GOT3 (cell line): Measurements from ENCODE around the gene SLC38A2.

ENCODE experiments used
- DNase-seq: peaks from one replicate; lab custom pipeline; 2025; ENCODE audit warnings: mixed read lengths; lab: John Stamatoyannopoulos, UW

SLC38A2 gene

DNA sequence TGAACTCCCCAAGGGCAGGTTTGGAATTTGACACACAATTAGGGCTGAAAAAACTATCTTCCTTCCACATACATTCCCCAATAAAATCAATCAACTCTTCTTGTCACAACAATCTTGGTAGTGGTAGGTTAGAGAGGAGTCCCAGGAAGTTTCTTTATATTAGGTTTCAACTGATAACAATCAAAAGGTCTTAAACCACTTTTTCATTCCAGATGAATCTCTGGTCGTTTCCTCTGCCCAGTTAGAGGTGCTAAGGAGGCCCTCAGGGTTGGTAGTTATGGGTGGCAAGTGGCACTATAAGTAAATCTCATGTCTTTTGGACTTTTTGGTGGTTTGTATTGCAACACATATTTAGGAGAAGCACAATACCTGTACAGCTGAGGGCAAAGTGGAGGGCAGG is 1.7 kb upstream of the SLC38A2 start:
- no peak for DNase-seq

DNA sequence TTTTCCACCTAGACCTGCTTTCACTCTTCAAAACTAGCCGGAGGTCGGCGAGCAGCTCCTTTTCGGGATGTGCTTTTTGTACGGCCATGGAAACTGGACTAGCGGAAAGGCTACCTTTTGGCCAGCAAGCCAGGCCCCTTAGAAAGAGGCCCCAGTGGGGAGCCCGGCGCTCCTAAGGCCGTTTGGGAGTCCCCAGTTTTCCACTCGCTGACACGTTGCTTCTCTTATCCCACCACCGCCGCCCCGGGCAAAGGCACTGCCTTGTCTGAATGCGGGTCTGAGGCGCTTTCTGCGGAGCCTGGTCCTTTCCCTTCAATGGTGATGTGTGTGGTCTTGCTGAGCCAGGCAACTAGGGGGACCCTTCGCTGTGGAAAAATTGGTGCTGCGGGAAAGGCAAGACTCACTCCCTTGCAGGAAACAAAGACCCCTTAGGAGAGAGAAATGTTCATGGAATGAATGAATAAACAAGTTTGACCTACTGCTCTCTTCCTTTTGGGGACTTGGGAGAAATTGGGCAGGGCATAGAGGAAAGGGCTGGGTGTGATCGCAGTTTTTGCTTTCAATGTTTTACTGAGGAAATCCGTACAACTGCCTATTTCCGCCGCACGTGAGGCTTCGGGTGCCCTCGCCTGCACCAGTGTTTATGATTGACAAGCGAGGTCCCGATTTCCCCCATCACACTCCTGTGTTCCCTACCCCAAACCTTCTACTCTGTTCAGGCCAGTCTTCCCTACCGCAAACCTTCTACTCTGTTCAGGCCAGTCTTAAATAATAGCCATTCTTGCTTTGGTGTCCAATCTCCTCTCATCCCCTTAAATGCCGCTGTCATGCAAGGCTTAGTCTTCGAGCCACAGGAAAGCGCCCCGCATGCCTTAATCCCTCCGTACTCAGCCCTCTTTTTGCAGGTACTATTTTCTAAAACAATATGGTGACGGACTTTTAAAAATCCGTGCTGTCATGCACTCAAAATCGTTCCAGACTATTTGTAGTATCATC is 1.0 kb upstream of the SLC38A2 start:
- no peak for DNase-seq

DNA sequence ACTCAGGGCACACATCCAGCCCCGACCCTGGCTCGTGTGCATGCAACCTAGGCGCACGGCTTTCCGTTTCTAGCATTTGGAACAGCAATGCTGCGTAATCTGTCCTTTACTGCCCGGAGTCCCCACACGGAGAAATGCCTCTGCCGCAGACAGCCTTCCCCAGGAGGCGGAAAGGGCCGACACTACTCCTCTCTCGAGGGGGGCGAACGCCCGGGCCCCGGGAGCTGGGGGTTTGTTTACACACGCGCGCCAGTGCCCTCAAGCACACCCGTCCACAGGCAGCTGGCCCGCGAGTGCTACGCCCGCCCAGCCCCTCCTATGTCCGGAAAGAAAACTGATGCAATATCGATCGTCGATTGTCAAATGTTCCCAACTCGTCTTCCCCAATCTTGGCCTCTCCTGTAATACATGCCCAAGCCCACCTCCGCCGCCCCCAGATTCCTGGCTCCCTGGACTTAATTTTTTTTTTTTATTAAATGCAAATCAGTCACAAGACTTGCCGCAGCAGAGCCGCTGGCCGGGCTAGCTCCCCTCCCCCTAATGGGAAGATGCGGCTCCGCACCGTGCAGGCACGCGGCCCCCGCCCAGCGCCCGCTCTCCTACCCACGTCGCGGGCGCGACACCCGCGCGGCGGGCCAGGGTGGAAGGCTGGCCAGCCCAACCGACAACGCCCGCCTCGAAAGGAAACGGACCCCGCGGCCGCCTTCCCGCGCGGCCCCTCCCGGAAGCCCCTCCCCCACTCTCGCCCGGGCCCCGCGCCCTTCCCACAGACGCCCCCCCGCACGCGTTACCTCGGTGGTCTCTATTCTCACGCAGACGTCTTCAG is 642 bp downstream of the SLC38A2 start:
- DNase-seq: no peak

DNA sequence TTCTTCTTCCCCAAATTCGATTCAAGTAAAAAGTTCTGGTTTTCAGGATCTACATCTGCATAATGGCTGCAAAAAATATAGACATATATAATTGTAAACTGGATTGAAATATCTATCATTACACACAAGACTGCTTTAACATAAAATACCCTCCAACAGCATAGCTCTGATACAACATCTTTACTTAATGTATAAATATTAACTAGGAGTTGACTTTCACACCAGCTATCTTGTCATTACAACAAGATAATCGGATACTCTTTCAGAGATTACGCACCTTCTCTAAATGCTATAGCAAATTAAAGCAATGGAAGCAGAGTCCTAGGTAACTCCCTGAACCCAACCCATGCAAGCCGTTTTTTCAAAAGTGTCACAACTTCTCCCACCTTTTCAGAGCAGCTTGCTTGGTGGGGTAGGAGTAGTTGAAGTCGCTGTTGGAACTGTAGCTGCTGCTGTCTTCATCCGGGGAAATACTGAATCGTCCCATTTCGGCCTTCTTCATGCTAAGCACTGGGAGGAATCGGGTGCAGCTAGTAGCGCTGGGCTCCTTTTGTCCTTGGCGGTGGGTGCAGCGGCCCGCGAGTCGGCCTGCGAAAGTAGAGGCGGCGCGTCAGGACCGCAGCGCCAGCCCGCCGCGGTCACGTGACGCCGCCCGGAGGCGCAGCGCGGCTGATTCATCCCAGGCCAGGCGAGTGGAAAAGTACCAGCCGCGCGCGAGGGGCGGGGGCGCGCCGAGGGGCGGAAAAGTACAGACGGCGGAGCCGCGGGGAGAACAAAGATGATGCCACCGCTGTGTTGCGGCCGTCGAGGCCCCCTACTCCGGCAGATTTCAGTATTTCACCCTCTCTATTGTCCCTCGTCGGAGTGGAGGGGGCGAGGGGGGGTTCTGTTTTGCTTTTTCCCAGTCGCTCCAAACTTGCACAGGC is 1.5 kb downstream of the SLC38A2 start:
- peak; percentile 83 for DNase-seq

DNA sequence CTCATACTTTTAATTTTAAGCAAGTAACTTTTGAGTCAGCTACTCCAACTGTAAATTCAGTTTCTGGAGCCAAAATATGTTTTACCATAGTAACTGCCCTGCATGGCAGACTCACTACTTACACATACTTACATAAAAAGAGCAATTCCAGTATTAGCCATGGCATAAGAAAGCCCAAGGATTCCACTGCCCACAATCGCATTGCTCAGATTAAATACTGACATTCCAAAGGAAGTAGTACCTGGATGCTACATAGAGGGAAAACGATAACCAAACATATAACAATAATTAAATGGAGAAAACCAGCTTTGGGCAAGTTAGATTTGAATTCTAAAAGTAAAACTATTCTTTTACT is 2.2 kb downstream of the SLC38A2 start:
- DNase-seq: no peak

DNA sequence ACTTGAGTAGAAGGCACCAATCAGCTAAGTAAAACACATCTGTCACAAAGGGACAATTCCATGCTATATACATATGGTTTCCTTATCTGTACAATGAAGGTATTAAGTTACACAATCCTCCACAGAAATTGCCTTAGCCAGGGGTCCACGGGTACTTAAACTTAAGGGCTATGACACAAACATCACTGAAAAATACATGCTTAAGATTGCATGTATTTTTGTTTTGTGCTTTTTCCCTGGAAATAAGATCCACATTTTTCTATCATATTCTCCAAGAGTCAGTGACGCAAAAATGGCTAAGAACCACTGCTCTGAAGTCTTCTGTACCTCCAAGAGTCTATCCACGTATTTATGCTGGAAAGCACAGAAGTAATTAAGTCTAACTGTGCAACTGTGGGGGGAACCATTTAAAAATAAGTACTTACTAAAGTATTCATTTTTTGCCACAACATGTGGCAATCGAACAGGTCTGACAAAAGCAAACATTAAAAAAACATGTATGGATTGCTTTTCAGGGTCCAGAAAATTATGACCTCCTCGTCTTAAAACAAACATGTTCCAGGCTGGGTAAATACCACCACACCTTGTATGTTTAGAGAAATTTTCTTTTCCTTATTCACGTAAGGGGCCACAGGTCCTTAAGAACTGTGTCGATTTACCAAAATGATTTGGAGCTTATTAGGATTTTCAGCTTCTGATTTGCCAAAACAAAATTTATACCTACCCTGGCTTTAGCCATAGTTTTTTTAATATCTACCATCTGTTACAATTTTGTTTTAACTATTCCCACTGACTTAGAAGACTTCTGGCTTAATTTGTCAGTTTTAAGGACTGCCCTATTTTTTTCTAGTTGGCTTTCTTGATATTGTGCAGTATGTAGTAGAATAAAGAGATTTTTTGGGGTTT is 2.8 kb downstream of the SLC38A2 start:
- DNase-seq: no peak

DNA sequence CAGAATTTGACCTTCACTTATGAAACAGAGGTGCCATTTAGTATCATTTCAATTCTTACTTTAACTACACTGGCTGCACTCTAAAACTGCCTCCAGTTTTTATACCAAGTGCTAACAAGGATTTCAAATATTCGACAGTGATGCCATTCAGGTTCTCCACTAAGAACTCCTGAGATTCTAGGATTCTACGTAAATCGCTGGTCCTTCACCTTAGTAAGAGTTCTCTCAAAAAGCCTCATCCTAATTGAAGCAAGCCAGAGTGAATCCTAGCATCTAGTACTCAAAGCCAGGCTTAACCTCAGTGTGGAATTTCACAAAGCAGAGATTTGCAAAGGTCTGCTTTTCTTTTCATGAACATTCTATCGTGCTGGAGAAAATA is 3.5 kb downstream of the SLC38A2 start:
- no peak for DNase-seq

DNA sequence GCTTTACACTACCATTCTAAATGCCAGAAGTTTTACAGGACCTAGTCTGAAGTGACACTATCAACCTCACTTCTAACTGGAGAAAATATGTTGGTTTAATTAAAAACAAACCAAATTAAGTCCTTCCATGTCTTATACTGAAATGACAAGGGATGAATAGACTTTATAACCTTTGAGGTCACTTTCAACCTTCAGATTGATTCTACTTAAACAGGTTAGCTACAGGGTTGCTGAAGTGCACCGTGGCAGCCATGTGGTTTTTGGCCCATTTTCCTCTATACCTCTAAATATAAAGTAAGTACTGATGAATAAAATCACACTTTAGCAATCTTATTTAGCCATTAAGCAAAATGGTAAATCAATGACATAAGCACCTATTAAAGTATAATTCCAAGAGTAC is 3.9 kb downstream of the SLC38A2 start:
- DNase-seq: no peak

DNA sequence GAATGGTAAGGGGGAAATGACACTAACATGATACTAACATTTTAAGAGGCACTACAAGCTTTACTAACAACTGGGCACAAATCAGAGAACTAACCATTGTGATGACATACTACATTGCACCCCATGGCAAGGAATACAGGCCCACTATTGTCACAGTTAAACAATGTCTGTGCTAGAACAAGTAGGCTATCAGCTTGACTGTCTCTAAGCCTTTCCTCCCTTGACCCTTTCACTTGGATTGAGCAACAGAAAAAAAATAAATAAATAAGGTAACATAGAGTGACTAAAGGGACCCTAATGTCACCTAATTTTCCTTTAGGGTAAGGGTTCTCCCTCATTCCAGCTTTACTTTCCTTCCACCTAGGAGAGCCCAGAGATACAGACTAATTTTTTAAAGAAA is 4.4 kb downstream of the SLC38A2 start:
- DNase-seq: no peak

DNA sequence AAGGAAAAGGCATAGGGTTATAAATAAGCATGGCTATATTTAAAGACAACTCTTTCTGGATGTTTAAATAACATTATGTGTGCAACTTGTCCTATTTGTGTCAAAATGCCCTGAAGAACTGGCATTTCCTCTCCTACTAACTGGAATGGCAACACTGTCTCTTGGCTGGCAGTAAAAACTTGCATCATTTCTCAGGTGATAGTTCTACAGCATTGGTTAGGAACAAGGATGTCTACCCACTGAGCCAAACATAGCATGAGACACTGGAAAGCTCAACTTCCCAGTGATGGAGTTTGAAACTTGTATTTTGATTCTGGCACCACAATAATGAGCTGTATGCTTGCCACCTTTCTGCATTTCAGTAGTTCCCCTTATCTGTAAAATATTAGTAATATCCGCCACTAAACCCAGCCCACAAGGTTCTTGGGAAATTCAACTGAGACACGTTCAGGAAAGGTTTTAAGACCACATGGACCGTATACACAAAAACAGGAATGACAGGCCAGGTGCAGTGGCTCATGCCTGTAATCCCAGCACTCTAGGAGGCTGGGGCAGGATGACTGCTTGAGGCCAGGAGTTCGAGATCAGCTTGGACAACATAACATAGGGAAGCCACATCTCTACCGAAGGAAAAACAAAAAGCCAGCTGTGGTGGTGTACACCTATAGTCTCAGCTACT is 5.1 kb downstream of the SLC38A2 start:
- no peak for DNase-seq

DNA sequence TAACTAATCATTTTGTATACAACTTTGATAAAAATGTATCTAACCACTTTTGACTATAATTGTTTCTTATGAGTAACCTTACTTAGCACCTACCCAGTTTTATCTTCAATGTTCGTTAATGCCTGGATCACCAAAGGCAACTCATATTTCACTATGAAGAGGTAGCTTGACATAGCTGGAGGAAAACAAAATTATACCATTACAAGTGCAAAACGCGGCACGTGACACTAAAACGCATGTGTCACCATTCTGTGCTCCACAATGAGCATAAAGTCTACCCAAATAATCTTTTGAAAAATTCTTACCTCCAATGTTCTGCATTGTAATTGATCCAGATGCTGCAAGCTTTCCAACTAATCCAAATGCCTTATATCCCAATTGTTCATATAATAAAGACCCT is 5.8 kb downstream of the SLC38A2 start:
- DNase-seq: no peak

DNA sequence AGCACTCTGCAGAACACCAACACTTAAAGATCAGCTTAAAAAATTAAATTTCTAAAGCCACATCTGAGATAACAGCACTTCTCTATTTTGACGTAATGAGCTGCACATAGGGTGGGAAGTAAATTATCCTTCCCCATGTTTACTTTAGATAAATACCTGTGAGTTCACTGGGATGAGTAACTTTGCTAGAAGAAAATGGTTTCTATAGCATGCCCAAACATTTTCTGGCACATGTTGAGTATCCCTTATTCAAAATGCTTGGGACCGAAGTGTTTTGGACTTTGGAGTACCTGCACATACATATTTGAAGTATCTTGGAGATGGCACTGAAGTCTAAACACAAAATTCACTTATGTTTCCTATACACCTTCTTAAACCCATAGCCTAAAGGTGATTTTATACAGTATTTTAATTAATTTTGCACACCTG is 6.6 kb downstream of the SLC38A2 start:
- DNase-seq: no peak

DNA sequence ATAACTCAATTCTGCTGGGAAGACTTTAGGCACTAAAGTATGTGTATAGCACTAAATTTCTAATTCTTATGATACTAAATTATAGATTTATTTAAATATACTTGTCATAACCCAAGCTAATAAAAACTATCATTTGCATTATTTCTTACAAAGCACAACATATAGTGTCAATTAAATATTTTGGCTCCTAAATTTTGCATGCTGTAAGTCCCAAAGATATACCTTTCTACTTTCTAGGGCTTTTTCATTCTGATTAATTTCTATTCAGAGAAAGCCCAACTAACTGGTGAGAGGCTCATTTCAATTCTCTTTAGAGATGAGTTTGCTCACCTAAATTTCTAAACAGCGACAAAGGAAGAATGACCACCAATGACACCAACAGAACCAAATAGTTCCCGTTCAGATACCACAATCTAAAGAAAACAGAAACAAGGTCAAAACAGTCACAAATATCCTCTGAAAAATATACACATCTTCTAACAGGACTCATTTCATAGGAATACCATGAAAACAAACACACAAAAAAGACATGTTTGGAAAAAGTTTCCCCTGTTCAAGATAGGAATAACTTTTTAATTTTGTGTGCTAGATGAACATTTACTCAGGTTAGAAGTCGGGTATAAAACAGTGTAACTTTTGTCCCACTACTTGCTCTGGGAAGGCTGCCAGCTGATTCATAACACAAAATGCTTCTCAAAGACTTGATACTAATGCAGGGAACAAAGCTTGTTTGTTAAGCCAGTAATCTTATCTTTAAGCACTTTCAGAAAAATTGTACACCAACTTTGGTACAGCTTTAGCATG is 7.6 kb downstream of the SLC38A2 start:
- DNase-seq: no peak

DNA sequence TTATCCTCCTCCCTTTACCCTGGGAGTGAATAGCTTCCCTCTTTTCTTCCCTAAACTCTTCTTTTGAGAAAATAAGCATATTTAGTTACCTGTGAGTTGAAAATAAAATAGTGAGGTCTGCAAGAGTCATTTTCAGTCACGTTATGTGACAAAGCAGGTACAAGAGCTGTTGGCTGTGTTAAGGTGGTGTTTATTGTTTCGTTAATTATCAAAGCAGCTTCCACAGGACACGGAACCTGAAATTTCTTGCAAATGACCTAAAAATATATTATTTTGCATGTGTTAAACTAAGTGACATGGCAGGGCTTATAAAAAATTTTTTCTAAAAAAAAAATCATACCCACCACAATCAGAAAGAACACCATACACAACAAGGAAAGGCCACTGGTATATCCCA is 8.3 kb downstream of the SLC38A2 start:
- DNase-seq: no peak

DNA sequence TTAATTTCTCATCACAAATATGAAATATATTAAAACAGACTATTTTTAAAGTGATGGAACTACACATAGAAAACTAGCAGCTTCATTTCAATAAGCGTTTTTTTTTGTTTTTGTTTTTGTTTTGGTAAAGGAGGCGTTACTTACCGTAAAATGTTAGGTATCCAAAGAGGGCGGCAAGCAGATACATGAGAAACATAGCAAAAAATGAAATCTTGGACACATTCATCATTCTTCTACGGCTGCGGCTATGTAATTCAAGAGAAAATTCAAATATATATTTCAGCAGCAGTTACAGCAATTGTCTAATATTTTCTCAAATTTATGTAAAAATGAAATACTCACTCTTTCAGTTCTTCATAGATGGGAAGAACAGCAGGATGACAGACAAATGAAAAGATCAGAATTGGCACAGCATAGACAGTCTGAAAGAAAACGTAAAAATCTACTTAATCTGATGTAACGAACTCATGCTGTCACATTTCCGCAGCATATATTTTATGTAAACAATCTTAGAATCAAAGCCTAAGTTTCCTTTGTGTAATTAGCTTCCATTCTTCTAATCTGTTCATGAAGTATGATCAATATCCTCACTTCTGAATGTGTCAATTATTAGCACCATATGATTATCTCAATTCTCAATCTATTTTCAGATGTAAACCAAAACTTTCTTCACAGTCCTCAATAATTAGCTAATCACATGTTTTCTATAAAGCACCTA is 8.8 kb downstream of the SLC38A2 start:
- DNase-seq: no peak

DNA sequence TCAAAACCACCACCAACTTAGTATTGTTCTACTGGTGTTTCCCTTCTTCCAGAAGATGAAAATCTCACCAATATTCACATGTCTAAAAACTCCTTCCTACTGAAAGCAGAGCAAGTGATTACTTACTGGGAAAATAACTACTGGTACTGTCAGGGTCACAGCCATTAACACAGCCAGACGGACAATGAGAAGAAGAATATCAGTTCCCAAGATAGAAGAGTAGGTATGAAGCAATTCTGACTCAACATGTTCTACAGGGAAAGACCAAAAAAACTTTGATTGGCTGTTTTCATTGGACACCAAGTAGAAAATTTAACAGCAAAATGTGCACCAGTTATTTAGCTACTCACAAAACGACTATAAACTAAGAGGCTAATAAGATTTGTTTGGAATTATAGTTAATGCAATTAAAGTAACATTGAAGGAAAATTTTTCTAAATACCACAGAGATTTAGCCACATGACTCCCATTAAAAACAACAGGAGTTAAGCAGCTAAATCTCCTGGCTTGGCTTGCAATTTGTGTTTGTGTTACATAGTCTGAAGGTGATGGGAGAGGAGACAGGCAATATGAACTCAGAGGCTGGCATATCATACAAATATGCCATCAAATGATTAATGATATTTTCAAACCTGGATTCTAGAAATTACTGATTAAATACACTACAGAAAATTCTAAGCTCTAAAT is 9.5 kb downstream of the SLC38A2 start:
- DNase-seq: no peak

DNA sequence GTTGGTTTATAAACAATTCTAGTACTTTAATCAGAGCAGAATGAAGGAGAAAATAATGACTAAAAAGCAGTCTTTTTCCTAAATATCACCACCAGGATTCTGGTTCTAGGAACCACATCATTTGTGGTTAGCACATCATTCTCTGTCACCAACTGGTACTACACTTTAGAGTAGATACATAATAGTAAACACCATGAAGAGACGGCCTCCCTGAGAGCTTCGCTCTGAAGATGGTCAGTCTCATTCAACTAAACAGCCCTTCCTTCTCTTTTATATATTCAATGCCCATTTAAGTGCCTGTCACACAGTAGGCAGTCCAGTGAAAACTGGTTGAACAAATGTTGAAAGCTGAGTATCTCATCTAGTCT is 10.9 kb downstream of the SLC38A2 start:
- no peak for DNase-seq

DNA sequence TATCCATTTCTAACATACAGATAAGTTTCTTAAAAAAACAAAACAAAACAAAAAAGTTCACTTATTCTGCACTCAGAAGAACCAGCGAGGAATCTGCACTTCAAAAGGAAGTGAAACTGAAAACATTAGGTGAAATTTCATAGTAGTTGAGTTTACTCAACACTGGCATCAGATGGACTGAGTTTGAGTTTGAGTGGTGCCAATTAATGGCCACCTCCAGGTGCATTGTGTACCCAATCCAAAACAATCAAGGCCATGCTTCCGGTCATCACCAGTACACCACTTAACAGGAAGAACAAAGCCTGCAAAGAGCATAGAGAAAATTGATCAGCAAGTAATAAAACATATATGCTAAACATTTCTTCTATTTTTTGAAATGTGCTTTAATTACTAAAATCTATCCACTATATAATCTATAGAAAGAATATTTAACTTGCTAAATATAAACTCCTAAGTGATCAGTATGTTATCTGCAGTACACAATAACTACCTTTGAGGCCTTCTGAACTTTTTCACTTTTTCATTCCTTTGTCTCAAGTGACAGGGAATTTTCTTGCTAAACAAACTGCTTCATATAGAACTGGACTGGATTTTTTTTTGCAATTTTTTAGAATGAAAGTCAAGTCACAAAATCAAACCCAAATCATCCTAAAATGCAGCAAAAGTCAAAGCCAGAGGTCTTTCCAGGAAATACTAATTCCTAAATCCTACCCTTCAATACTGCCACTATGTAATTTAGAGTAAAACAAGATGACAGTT is 11.5 kb downstream of the SLC38A2 start:
- DNase-seq: no peak
